ENCODE measurements around the gene VWA5B1.

DNA sequence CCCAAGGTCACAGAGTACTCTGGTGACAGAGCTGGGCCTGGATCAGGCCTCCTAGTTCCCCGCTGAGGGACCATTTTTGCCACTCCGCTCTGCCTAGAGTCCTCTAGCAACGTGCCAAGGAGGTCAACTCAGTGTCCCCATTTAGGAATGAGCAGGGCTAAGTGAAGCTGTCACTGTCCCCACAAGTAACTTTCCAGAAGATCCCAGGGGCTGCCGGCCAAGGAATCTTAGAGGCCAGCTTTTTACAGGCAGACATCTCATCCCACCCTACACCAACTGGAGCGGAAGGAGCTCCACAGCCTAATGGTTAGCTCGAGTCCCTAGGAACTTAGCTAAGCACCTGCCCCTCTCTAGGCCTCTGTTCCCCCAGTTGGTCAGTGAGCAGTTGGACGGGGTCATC, 59.7 kb downstream of the VWA5B1 start:
- no peak for TF ChIP-seq POLR2AphosphoS5 (IDR thresholded peaks at IDR 0.05; ENCODE audit: low read depth, low read length)
- no peak for TF ChIP-seq TAF1 (IDR thresholded peaks at IDR 0.05; ENCODE audit: low read depth, low read length)
- no peak for TF ChIP-seq POLR2A (IDR thresholded peaks at IDR 0.05; ENCODE audit: low read depth, low read length)
